HG02678 (cell line): ENCODE measurements around the gene CYP21A2.
"Not testable (repeated sequence)": the region's sequence is repeated elsewhere in the genome, so short reads cannot be mapped to it uniquely, and the experiment has no call there.

Experiments used
- ATAC-seq: cut with Tn5 transposase; IDR thresholded peaks from one replicate; pipeline ENCODE4 v1.9.1; 2021; ENCODE audit warnings: mild to moderate bottlenecking, moderate library complexity; ENCODE audit not compliant: unreplicated experiment

Gene CYP21A2

GRCh38 chr6:32052626-32053025 lies 14.4 kb downstream of the CYP21A2 start:
- ATAC-seq: not testable (repeated sequence)

GRCh38 chr6:32053314-32053713 lies 15.1 kb downstream of the CYP21A2 start:
- ATAC-seq: not testable (repeated sequence)

- ATAC-seq: not testable (repeated sequence)
Observed at GRCh38 chr6:32055756-32056155, 17.5 kb downstream of the CYP21A2 start.

- no peak for ATAC-seq
Observed at GRCh38 chr6:32056254-32056653, 18.0 kb downstream of the CYP21A2 start.

GRCh38 chr6:32057966-32058365 lies 19.8 kb downstream of the CYP21A2 start:
- ATAC-seq: no peak

GRCh38 chr6:32058511-32058963 lies 20.3 kb downstream of the CYP21A2 start:
- ATAC-seq: no peak

- ATAC-seq: no peak
Observed at GRCh38 chr6:32060966-32061655, 22.9 kb downstream of the CYP21A2 start.

GRCh38 chr6:32064706-32065105 lies 26.5 kb downstream of the CYP21A2 start:
- ATAC-seq: no peak

- not testable (repeated sequence) for ATAC-seq
Observed at GRCh38 chr6:32067521-32067920, 29.3 kb downstream of the CYP21A2 start.

GRCh38 chr6:32068315-32068714 lies 30.1 kb downstream of the CYP21A2 start:
- not testable (repeated sequence) for ATAC-seq

- no peak for ATAC-seq
Observed at GRCh38 chr6:32068867-32069266, 30.7 kb downstream of the CYP21A2 start.

- ATAC-seq: no peak
Observed at GRCh38 chr6:32069460-32069859, 31.2 kb downstream of the CYP21A2 start.

GRCh38 chr6:32069878-32070515 lies 31.8 kb downstream of the CYP21A2 start:
- no peak for ATAC-seq

- ATAC-seq: no peak
Observed at GRCh38 chr6:32070814-32071543, 32.8 kb downstream of the CYP21A2 start.

- no peak for ATAC-seq
Observed at GRCh38 chr6:32073101-32073500, 34.9 kb downstream of the CYP21A2 start.

GRCh38 chr6:32073613-32074012 lies 35.4 kb downstream of the CYP21A2 start:
- no peak for ATAC-seq

GRCh38 chr6:32074996-32075532 lies 36.8 kb downstream of the CYP21A2 start:
- ATAC-seq: no peak

GRCh38 chr6:32075781-32076180 lies 37.6 kb downstream of the CYP21A2 start:
- no peak for ATAC-seq

GRCh38 chr6:32076321-32076809 lies 38.1 kb downstream of the CYP21A2 start:
- ATAC-seq: no peak

- ATAC-seq: no peak
Observed at GRCh38 chr6:32079566-32080290, 41.5 kb downstream of the CYP21A2 start.
